GM23338 (cell line): ENCODE measurements around the gene RNF183. TPM values are rescaled to one million over a fixed set of nuclear protein-coding genes. Genes with fewer than 3 reads are reported as not detected.
A peak's percentile ranks its signal among the peaks of the same experiment; 100 is the strongest.

Source experiments
- ATAC-seq: fragments of 200-7000 bp; cut with Tn5 transposase; 3 replicates; pipeline ENCODE4 v1.9.1; 2020
- DNase-seq: peaks from one replicate; pipeline ENCODE4 v3.0.0-alpha.2; 2015; ENCODE audit warnings: low spot score
- H2AFZ ChIP-seq: fragments of 200-600 bp; sonication (generic); 2 replicates; pipeline ENCODE4 v1.8.0; 2016; ENCODE audit warnings: antibody characterized with exemption, mild to moderate bottlenecking, moderate library complexity
- H3F3A ChIP-seq: fragments of 200-600 bp; sonication (generic); replicated peaks from 2 replicates; pipeline ENCODE4 v1.8.0; 2017; ENCODE audit warnings: antibody characterized with exemption, mixed run types, low read depth
- H3K27ac ChIP-seq: fragments of 200-600 bp; sonication (generic); 2 replicates; pipeline ENCODE4 v1.6.1; 2016; ENCODE audit warnings: low read depth
- H3K27me3 ChIP-seq: fragments of 200-600 bp; sonication (generic); 2 replicates; pipeline ENCODE4 v1.8.0; 2016; ENCODE audit warnings: mild to moderate bottlenecking, mixed run types, moderate library complexity; ENCODE audit not compliant: insufficient read depth
- H3K36me3 ChIP-seq: fragments of 200-600 bp; sonication (generic); 2 replicates; pipeline ENCODE4 v1.8.0; 2016; ENCODE audit warnings: mild to moderate bottlenecking; ENCODE audit not compliant: insufficient read depth
- H3K4me1 ChIP-seq: fragments of 200-600 bp; sonication (generic); 2 replicates; pipeline ENCODE4 v1.8.0; 2016; ENCODE audit warnings: mild to moderate bottlenecking, moderate library complexity; ENCODE audit not compliant: insufficient read depth
- H3K4me2 ChIP-seq: fragments of 200-600 bp; sonication (generic); 2 replicates; pipeline ENCODE4 v1.7.1; 2017; ENCODE audit warnings: mixed run types
- H3K4me3 ChIP-seq: fragments of 200-600 bp; sonication (generic); 2 replicates; pipeline ENCODE4 v1.6.1; 2016; ENCODE audit warnings: mixed run types
- H3K79me2 ChIP-seq: fragments of 200-600 bp; sonication (generic); replicated peaks from 2 replicates; pipeline ENCODE4 v1.8.0; 2017; ENCODE audit warnings: mild to moderate bottlenecking; ENCODE audit not compliant: insufficient read depth
- H3K9me2 ChIP-seq: fragments of 200-600 bp; sonication (generic); 2 replicates; pipeline ENCODE4 v1.8.0; 2017; ENCODE audit not compliant: insufficient read depth
- H4K20me1 ChIP-seq: fragments of 200-600 bp; sonication (generic); replicated peaks from 2 replicates; pipeline ENCODE4 v1.8.0; 2017; ENCODE audit warnings: mild to moderate bottlenecking; ENCODE audit not compliant: insufficient read depth
- H3K27ac Mint-ChIP-seq: 2 replicates; pipeline ENCODE4 v1.8.0; 2020; ENCODE audit warnings: inconsistent platforms, mild to moderate bottlenecking, moderate library complexity, mixed read lengths
- H3K27me3 Mint-ChIP-seq: 3 replicates; pipeline ENCODE4 v1.8.0; 2022; ENCODE audit warnings: low read depth, mild to moderate bottlenecking, moderate library complexity, mixed read lengths, inconsistent platforms; ENCODE audit not compliant: insufficient read depth, poor library complexity
- H3K36me3 Mint-ChIP-seq: 3 replicates; pipeline ENCODE4 v1.8.0; 2021; ENCODE audit warnings: low read depth, mild to moderate bottlenecking, inconsistent platforms, moderate library complexity, mixed read lengths
- H3K4me1 Mint-ChIP-seq: 3 replicates; pipeline ENCODE4 v1.8.0; 2020; ENCODE audit warnings: mild to moderate bottlenecking, inconsistent platforms, mixed read lengths
- H3K4me3 Mint-ChIP-seq: 3 replicates; pipeline ENCODE4 v1.8.0; 2021; ENCODE audit warnings: moderate library complexity, mild to moderate bottlenecking, inconsistent platforms, mixed read lengths
- H3K9me3 Mint-ChIP-seq: 3 replicates; pipeline ENCODE4 v1.8.0; 2020; ENCODE audit warnings: moderate library complexity, mild to moderate bottlenecking, inconsistent platforms, mixed read lengths
- CREB1 ChIP-seq: fragments of 250-450 bp; sonication (Bioruptor Pico); IDR thresholded peaks from 2 replicates; pipeline ENCODE4 v1.5.0; 2020; ENCODE audit warnings: low read depth, mild to moderate bottlenecking, moderate library complexity
- EZH2 ChIP-seq: fragments of 200-600 bp; sonication (generic); IDR thresholded peaks from one replicate; pipeline ENCODE4 v1.8.0; 2017; ENCODE audit warnings: antibody characterized with exemption, mild to moderate bottlenecking, low read depth; ENCODE audit not compliant: unreplicated experiment
- EZH2phosphoT487 ChIP-seq: fragments of 200-600 bp; sonication (generic); IDR thresholded peaks from one replicate; pipeline ENCODE4 v1.8.1; 2018; ENCODE audit warnings: antibody characterized with exemption; ENCODE audit not compliant: unreplicated experiment
- JUNB ChIP-seq: IDR thresholded peaks from one replicate; pipeline ENCODE4 v1.6.1; 2016; ENCODE audit warnings: antibody characterized with exemption; ENCODE audit not compliant: unreplicated experiment
- POLR2AphosphoS5 ChIP-seq: IDR thresholded peaks from 2 replicates; pipeline ENCODE4 v1.6.1; 2016; ENCODE audit warnings: antibody characterized with exemption, low read depth
- REST ChIP-seq: IDR thresholded peaks from one replicate; pipeline ENCODE4 v1.6.1; 2018; ENCODE audit warnings: antibody characterized with exemption; ENCODE audit not compliant: unreplicated experiment
- STAT1 ChIP-seq: IDR thresholded peaks from one replicate; pipeline ENCODE4 v1.6.1; 2016; ENCODE audit warnings: antibody characterized with exemption; ENCODE audit not compliant: unreplicated experiment
- ZNF331 ChIP-seq: fragments of 250-450 bp; sonication (Bioruptor Pico); IDR thresholded peaks from 2 replicates; pipeline ENCODE4 v1.5.0; 2020; ENCODE audit warnings: low read depth, mild to moderate bottlenecking, moderate library complexity
- polyA plus RNA-seq: library from polyadenylated mRNA; unstranded; fragments of >200 nt; fragmentation: Nextera tagmentation; extraction: Ambion mirVana; gene quantifications from 2 replicates; pipeline ENCODE4 v1.2.1, GENCODE V29; 2016
- total RNA-seq: library from RNA; depleted of rRNA; stranded (reverse); fragments of >200 nt; shearing (Covaris generic); gene quantifications from 2 replicates; pipeline ENCODE4 v1.2.3, GENCODE V29; 2014

RNF183 gene
- total and polyA plus RNA-seq, 2 experiments from 2014 or later: 0.42 TPM; not detected in 1

GRCh38 chr9:113352006-113352405, 48.8 kb upstream of the RNF183 start:
- H3K9me2 ChIP-seq: peaks cover 2% of the 10 kb centered on the region; the same call in 1 of the 2 replicates
- H3K36me3 ChIP-seq: no peaks in the 10 kb centered on the region
- no peak for ATAC-seq
- Mint-ChIP-seq H3K27ac (no peak overlapping the region), H3K9me3 (no peaks in the 10 kb centered on the region), H3K4me1 (peaks cover 16% of the 10 kb centered on the region), H3K4me3 (no peak overlapping the region), H3K27me3 (peaks cover 15% of the 10 kb centered on the region), H3K36me3 (no peaks in the 10 kb centered on the region)
- TF ChIP-seq STAT1: no peak
- peaks cover 16% of the 10 kb centered on the region; the same call in 1 of the 2 replicates for H3K4me1 ChIP-seq
- H3K79me2 ChIP-seq: no peaks in the 10 kb centered on the region
- H3K27ac ChIP-seq: no peak overlapping the region
- no peak overlapping the region for H3K4me2 ChIP-seq
- no peak for DNase-seq
- H3K4me3 ChIP-seq: no peak overlapping the region
- H3F3A ChIP-seq: no peaks in the 10 kb centered on the region
- peaks cover 28% of the 10 kb centered on the region for H3K27me3 ChIP-seq
- no peaks in the 10 kb centered on the region for H4K20me1 ChIP-seq
- H2AFZ ChIP-seq: no peak overlapping the region

GRCh38 chr9:113350937-113351336, 47.8 kb upstream of the RNF183 start:
- no peak overlapping the region for H3K27ac Mint-ChIP-seq
- TF ChIP-seq REST (no peak), JUNB (no peak), CREB1 (CRISPR knock-in tag) (no peak), ZNF331 (CRISPR knock-in tag) (no peak), EZH2phosphoT487 (no peak), EZH2 (no peak), POLR2AphosphoS5 (no peak)
- H3K27ac ChIP-seq: no peak overlapping the region
- H3K27me3 ChIP-seq: peaks cover 28% of the 10 kb centered on the region
- peaks cover 19% of the 10 kb centered on the region for H3K27me3 Mint-ChIP-seq
- peak overlapping the region; percentile 79 for H3K4me3 ChIP-seq
- ATAC-seq: no peak
- no peaks in the 10 kb centered on the region for H3K79me2 ChIP-seq
- H3K4me3 Mint-ChIP-seq: peak overlapping the region; percentile 81
- peaks cover 2% of the 10 kb centered on the region; the same call in 1 of the 2 replicates for H3K9me2 ChIP-seq
- H4K20me1 ChIP-seq: no peaks in the 10 kb centered on the region
- H3K36me3 ChIP-seq: no peaks in the 10 kb centered on the region
- H2AFZ ChIP-seq: no peak overlapping the region
- no peaks in the 10 kb centered on the region for H3K36me3 Mint-ChIP-seq
- no peaks in the 10 kb centered on the region for H3F3A ChIP-seq
- peaks cover 16% of the 10 kb centered on the region for H3K4me1 Mint-ChIP-seq
- DNase-seq: no peak
- peaks cover 16% of the 10 kb centered on the region; the same call in 1 of the 2 replicates for H3K4me1 ChIP-seq
- no peaks in the 10 kb centered on the region for H3K9me3 Mint-ChIP-seq
- H3K4me2 ChIP-seq: peak overlapping the region; percentile 80
